ENCODE data around the gene ADIPOQ. TPM values are rescaled to one million over a fixed set of nuclear protein-coding genes. Genes with fewer than 3 reads are reported as not detected.

ADIPOQ gene
- total RNA-seq: 1.4 TPM

GRCh38 chr3:186842426-186843038 lies at the start of gene ADIPOQ:
TSS of gene ADIPOQ (plus strand) at chr3:186842710. CDS start at chr3:186853059, 10,349 bp downstream.

GRCh38 chr3:186806089-186807055 lies 36.1 kb upstream of the ADIPOQ start, which contains the start of gene RFC4:
TSS of gene RFC4 (minus strand) at chr3:186806482. CDS start at chr3:186804713, 1,769 bp downstream.

Other genes starting within 250 kb of the ADIPOQ start
- not detected for gene AHSG, start 229.7 kb upstream of the ADIPOQ start, total RNA-seq
- gene FETUB, start 202.3 kb upstream of the ADIPOQ start, total RNA-seq: not detected
- not detected for gene HRG, start 176.7 kb upstream of the ADIPOQ start, total RNA-seq
- gene KNG1, start 125.4 kb upstream of the ADIPOQ start, total RNA-seq: not detected
- gene EIF4A2, start 59.1 kb upstream of the ADIPOQ start, total RNA-seq: 901 TPM
- gene RFC4, start 36.2 kb upstream of the ADIPOQ start, total RNA-seq: 39.2 TPM
- 18.1 TPM for gene ST6GAL1, start 87.8 kb downstream of the ADIPOQ start, total RNA-seq